Skeletal muscle tissue (tissue), 4 donors: ENCODE measurements around the gene ETV6. TPM values are rescaled to one million over a fixed set of nuclear protein-coding genes. Genes with fewer than 3 reads are reported as not detected.

ENCODE experiments used
- H3K27ac ChIP-seq: one replicate; pipeline ENCODE4 v1.7.0; 2013; ENCODE audit warnings: mild to moderate bottlenecking, low read depth, low read length, inconsistent platforms
- H3K27me3 ChIP-seq, 3 donors: one replicate each; pipeline ENCODE4 v1.7.0; 2013; ENCODE audit warnings: low read length in 3 of 3; ENCODE audit not compliant: control insufficient read depth in 3 of 3, insufficient read depth in 3 of 3
- H3K36me3 ChIP-seq, 3 donors: one replicate each; pipeline ENCODE4 v1.7.0; 2013; ENCODE audit warnings: low read length in 3 of 3; ENCODE audit not compliant: control insufficient read depth in 3 of 3, insufficient read depth in 3 of 3
- H3K4me1 ChIP-seq, 3 donors: one replicate each; pipeline ENCODE4 v1.7.0; 2013; ENCODE audit warnings: low read length in 3 of 3, mild to moderate bottlenecking in 3 of 3; ENCODE audit not compliant: control insufficient read depth in 3 of 3, insufficient read depth in 3 of 3
- H3K4me3 ChIP-seq, 3 donors: one replicate each; pipeline ENCODE4 v1.7.0; 2013; ENCODE audit warnings: low read length in 3 of 3
- H3K9ac ChIP-seq, 3 donors: one replicate each; pipeline ENCODE4 v1.7.0; 2013; ENCODE audit warnings: low read length in 3 of 3, mild to moderate bottlenecking in 3 of 3, moderate library complexity in 2 of 3, low read depth in 1 of 3
- H3K9me3 ChIP-seq, 3 donors: one replicate each; pipeline ENCODE4 v1.7.0; 2013; ENCODE audit warnings: low read length in 3 of 3; ENCODE audit not compliant: control insufficient read depth in 3 of 3
- total RNA-seq: library from RNA; depleted of rRNA; stranded (reverse); fragments of >200 nt; gene quantifications from one replicate; pipeline ENCODE4 v1.2.3, GENCODE V29; 2014
- donor health status: Osteomylitis.

Gene ETV6
- total RNA-seq, 1 donor from 2014 or later, result 4.2 TPM

DNA sequence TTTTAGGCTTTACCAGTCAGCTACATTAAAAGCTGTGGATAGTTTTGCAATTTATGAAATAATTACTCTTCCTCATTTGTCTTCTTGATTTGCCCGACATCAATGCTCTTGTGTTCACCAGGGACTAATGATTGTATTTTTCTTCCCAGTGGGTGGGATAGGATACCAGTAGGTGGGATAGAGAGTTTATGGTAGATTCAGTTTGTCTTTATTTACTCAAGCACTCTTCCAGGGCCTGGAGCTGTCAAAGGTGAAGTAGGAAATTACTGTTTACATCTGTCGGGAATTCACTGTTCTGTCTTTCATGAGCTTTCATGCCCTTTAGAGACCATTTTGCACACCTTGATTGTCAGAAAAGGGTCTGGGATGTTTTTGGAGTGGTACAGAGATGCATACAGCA is 36.6 kb downstream of the ETV6 start:
- Histone ChIP-seq H3K27me3 (no peaks in the 10 kb centered on the region), H3K36me3 (no peaks in the 10 kb centered on the region), H3K4me3 (no peak overlapping the region), H3K9me3 (no peaks in the 10 kb centered on the region), H3K27ac (no peak overlapping the region), H3K4me1 (peaks cover 4 to 15% (median 6%) of the 10 kb centered on the region in 3 donors), H3K9ac (no peak overlapping the region)

DNA sequence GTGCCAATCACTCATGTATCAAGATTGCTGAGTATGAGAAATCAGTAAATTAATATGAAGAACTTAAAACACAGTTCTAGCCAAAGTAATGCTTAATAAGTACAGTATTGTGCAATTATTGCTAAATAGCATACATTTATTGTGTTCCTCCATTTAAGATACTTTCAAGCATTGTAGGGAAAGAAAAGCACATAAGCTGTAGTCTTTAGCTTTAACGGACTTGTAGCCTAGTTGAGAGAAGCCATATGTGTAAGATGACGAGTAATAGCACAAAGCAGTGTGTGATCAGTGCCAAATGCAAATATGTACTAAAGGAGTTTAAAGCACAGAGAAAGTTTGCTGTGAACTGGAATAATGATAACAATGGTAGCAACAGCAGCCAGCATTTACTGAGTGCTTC is 38.1 kb downstream of the ETV6 start:
- Histone ChIP-seq H3K4me3 (no peak overlapping the region), H3K27ac (no peak overlapping the region), H3K9ac (no peak overlapping the region), H3K9me3 (no peaks in the 10 kb centered on the region), H3K4me1 (peaks cover 4 to 15% (median 6%) of the 10 kb centered on the region in 3 donors), H3K27me3 (no peaks in the 10 kb centered on the region), H3K36me3 (no peaks in the 10 kb centered on the region)

- Histone ChIP-seq H3K27ac (no peak overlapping the region), H3K9me3 (no peaks in the 10 kb centered on the region), H3K4me3 (no peak overlapping the region), H3K9ac (no peak overlapping the region), H3K36me3 (no peaks in the 10 kb centered on the region), H3K27me3 (no peaks in the 10 kb centered on the region), H3K4me1 (peaks cover 4 to 15% (median 6%) of the 10 kb centered on the region in 3 donors)
Measured at GRCh38 chr12:11688379-11688778, 38.9 kb downstream of the ETV6 start.

DNA sequence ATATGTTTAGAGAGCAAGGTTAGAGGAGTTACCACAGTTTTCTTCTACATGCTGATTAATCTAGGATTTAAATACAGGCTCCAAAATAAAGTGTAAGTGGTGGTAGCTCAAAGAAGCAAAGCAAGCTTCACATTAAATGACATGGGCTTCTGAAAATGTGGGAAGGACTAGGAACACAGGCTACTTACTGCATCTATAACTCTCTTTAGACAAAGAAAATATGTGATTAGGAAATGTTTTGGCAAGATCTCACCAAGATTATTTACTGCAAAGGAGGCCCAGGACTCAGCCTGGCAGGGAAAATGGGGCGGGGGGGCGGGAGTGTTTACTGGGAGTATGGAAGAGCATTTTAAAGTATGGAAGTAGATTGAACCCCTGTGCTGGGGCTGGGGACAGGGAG is 39.4 kb downstream of the ETV6 start:
- H3K4me1 ChIP-seq, result peaks cover 4 to 15% (median 6%) of the 10 kb centered on the region in 3 donors
- no peak overlapping the region for H3K9ac ChIP-seq
- no peaks in the 10 kb centered on the region for H3K36me3 ChIP-seq
- H3K27me3 ChIP-seq, result no peaks in the 10 kb centered on the region
- no peaks in the 10 kb centered on the region for H3K9me3 ChIP-seq
- H3K4me3 ChIP-seq, result no peak overlapping the region
- no peak overlapping the region for H3K27ac ChIP-seq

GRCh38 chr12:11689591-11690186 is 40.2 kb downstream of the ETV6 start:
- Histone ChIP-seq H3K4me1 (peaks cover 4 to 15% (median 6%) of the 10 kb centered on the region in 3 donors), H3K4me3 (no peak overlapping the region), H3K27me3 (no peaks in the 10 kb centered on the region), H3K9me3 (no peaks in the 10 kb centered on the region), H3K36me3 (no peaks in the 10 kb centered on the region), H3K9ac (no peak overlapping the region), H3K27ac (no peak overlapping the region)

- Histone ChIP-seq H3K9me3 (no peaks in the 10 kb centered on the region), H3K9ac (no peak overlapping the region), H3K27ac (no peak overlapping the region), H3K4me3 (no peak overlapping the region), H3K4me1 (peaks cover 7 to 18% (median 14%) of the 10 kb centered on the region in 3 donors), H3K36me3 (no peaks in the 10 kb centered on the region), H3K27me3 (no peaks in the 10 kb centered on the region)
Measured at GRCh38 chr12:11693067-11693466, 43.6 kb downstream of the ETV6 start.

DNA sequence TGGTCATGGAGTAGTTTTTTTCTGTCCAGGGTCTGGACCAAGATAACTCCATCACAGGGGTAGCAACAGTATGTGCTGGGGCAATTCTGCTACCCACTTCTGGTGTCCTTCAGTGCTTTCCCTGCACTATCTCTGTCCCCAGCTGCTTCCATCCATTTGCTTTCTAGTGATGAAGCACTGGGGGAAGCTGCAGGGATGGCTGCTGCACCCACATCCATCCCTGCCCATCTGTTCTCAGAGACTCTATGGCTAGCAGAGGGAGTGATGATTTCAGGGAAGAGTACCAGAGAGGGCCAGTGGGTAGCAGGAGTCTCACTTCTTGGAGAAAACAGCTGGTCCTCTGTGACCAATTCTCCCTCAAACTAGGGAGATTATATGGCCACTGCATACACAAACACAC is 44.1 kb downstream of the ETV6 start:
- no peak overlapping the region for H3K27ac ChIP-seq
- H3K36me3 ChIP-seq, result no peaks in the 10 kb centered on the region
- H3K4me3 ChIP-seq, result no peak overlapping the region
- no peak overlapping the region for H3K9ac ChIP-seq
- H3K27me3 ChIP-seq, result no peaks in the 10 kb centered on the region
- peaks cover 4 to 12% (median 9%) of the 10 kb centered on the region in 3 donors for H3K4me1 ChIP-seq
- no peaks in the 10 kb centered on the region for H3K9me3 ChIP-seq

GRCh38 chr12:11694528-11694927 is 45.1 kb downstream of the ETV6 start:
- no peak overlapping the region for H3K4me3 ChIP-seq
- peaks cover 4 to 11% (median 9%) of the 10 kb centered on the region in 3 donors for H3K4me1 ChIP-seq
- H3K27ac ChIP-seq, result no peak overlapping the region
- no peaks in the 10 kb centered on the region for H3K27me3 ChIP-seq
- H3K9ac ChIP-seq, result no peak overlapping the region
- no peaks in the 10 kb centered on the region for H3K36me3 ChIP-seq
- no peaks in the 10 kb centered on the region for H3K9me3 ChIP-seq

DNA sequence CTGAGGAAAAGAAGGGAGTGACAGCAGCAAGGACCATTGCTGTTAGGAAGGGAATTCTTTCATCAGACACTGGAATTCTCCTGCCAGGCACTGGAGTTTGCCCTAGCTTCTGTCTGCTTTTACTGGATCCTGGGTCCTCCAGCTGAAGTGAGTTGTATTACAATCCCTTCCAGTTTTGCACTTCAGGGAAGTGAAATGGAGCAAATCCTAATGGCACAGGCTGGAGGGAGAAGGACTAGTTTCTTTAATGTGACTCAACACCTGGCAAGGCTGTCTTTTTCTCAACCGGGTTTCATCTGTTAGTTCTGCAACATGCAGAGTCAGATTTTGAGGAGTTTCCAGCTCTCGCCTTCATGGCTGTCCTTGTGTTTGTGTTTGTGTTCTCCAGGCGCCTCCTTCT is 45.8 kb downstream of the ETV6 start:
- Histone ChIP-seq H3K36me3 (no peaks in the 10 kb centered on the region), H3K9ac (no peak overlapping the region), H3K4me1 (peaks cover 4 to 11% (median 9%) of the 10 kb centered on the region in 3 donors), H3K27ac (no peak overlapping the region), H3K4me3 (no peak overlapping the region), H3K9me3 (no peaks in the 10 kb centered on the region), H3K27me3 (no peaks in the 10 kb centered on the region)

- no peak overlapping the region for H3K9ac ChIP-seq
- H3K9me3 ChIP-seq, result no peaks in the 10 kb centered on the region
- no peaks in the 10 kb centered on the region for H3K27me3 ChIP-seq
- peaks cover 4 to 11% (median 9%) of the 10 kb centered on the region in 3 donors for H3K4me1 ChIP-seq
- no peaks in the 10 kb centered on the region for H3K36me3 ChIP-seq
- no peak overlapping the region for H3K27ac ChIP-seq
- H3K4me3 ChIP-seq, result no peak overlapping the region
Measured at GRCh38 chr12:11696084-11696483, 46.6 kb downstream of the ETV6 start.
